GM12878 (cell line): Measurements from ENCODE around the gene S100P. TPM values are rescaled to one million over a fixed set of nuclear protein-coding genes. Genes with fewer than 3 reads are reported as not detected.

ENCODE experiments used
- ATAC-seq: fragments of 200-7000 bp; cut with Tn5 transposase; 3 replicates; pipeline ENCODE4 v1.9.1; 2020; ENCODE audit warnings: mild to moderate bottlenecking, moderate library complexity
- BruUV-seq: library from RNA; stranded (reverse); fragments of 400-500 nt; replicated peaks from 2 replicates; lab custom pipeline; 2021; lab: Mats Ljungman, UMichigan
- CTCF ChIA-PET: fragments of 300-600 bp; sonication (Branson Sonifier 250); formaldehyde crosslinking; extraction: SDS; loops from one replicate; lab custom pipeline; 2021; ENCODE audit warnings: inconsistent platforms; lab: Yijun Ruan, JAX
- POLR2A ChIA-PET: fragments of 350-600 bp; formaldehyde crosslinking; extraction: SDS; loops from one replicate; lab custom pipeline; 2021; ENCODE audit warnings: inconsistent platforms; lab: Charles Lee
- RAD21 ChIA-PET: fragments of 300-600 bp; sonication (Branson Sonifier 250); formaldehyde crosslinking; loops from one replicate; lab custom pipeline; 2023; ENCODE audit warnings: antibody characterized with exemption; ENCODE audit not compliant: unreplicated experiment; lab: Charles Lee
- SMC1A ChIA-PET: fragments of 300-600 bp; sonication (Branson Sonifier 250); formaldehyde crosslinking; loops from one replicate; lab custom pipeline; 2023; ENCODE audit not compliant: unreplicated experiment, uncharacterized antibody; lab: Charles Lee
- DNase-seq: peaks from one replicate; pipeline ENCODE4 v3.0.0-alpha.2; 2011; ENCODE audit warnings: low read depth, low spot score
- FAIRE-seq: peaks from 3 replicates; lab custom pipeline; 2011; peaks lifted over from hg19 to GRCh38; lab: Jason Lieb, UNC
- H2AFZ ChIP-seq: 2 replicates; pipeline ENCODE4 v1.6.0; 2011; ENCODE audit warnings: low read depth, low read length, control low read depth; ENCODE audit not compliant: control insufficient read depth
- H3K27ac ChIP-seq: 2 replicates; pipeline ENCODE4 v1.5.1; 2011; ENCODE audit warnings: control low read depth; ENCODE audit not compliant: control insufficient read depth, insufficient read depth
- H3K27me3 ChIP-seq, 2 experiments: replicated peaks in 1 of 2; 2 replicates each; pipeline versions ENCODE4 v1.6.0 to v1.6.1; 2011; ENCODE audit warnings: low read length in 1 of 2; ENCODE audit not compliant: control insufficient read depth in 2 of 2, insufficient read depth in 2 of 2
- H3K36me3 ChIP-seq, 2 experiments: 2 replicates each; pipeline ENCODE4 v1.5.1; 2011; ENCODE audit warnings: low read length in 1 of 2; ENCODE audit not compliant: control insufficient read depth in 2 of 2, insufficient read depth in 2 of 2
- H3K4me1 ChIP-seq: 2 replicates; pipeline ENCODE4 v1.6.1; 2011; ENCODE audit warnings: mild to moderate bottlenecking, low read length, moderate library complexity, mixed read lengths; ENCODE audit not compliant: control insufficient read depth, insufficient read depth
- H3K4me2 ChIP-seq: 2 replicates; pipeline ENCODE4 v1.6.0; 2011; ENCODE audit warnings: control low read depth; ENCODE audit not compliant: control insufficient read depth, insufficient read depth
- H3K4me3 ChIP-seq: fragments of 200-600 bp; sonication (generic); 2 replicates; pipeline ENCODE4 v1.5.1; 2016
- H3K79me2 ChIP-seq: 2 replicates; pipeline ENCODE4 v1.6.0; 2011; ENCODE audit warnings: low read length; ENCODE audit not compliant: control insufficient read depth, insufficient read depth
- H3K9ac ChIP-seq: 2 replicates; pipeline ENCODE4 v1.8.0; 2011; ENCODE audit warnings: low read length, control low read depth, mixed read lengths; ENCODE audit not compliant: control insufficient read depth, insufficient read depth
- H3K9me3 ChIP-seq: replicated peaks from 3 replicates; pipeline ENCODE4 v1.5.1; 2011; ENCODE audit warnings: mild to moderate bottlenecking, low read length; ENCODE audit not compliant: control insufficient read depth, insufficient read depth
- H4K20me1 ChIP-seq: 2 replicates; pipeline ENCODE4 v1.6.0; 2011; ENCODE audit not compliant: control insufficient read depth, insufficient read depth
- CBX5 ChIP-seq: sonication (generic); IDR thresholded peaks from 2 replicates; pipeline ENCODE4 v1.6.1; 2016; ENCODE audit warnings: low read depth, moderate library complexity, mild to moderate bottlenecking, inconsistent platforms
- CEBPB ChIP-seq, 2 experiments: fragments of 150-350 bp in 1 of 2; IDR thresholded peaks; 2 replicates each; pipeline ENCODE4 v1.6.1; 2012 to 2014; ENCODE audit warnings: low read depth in 2 of 2, low read length in 2 of 2, borderline replicate concordance in 1 of 2, inconsistent platforms in 1 of 2
- NR2C1 ChIP-seq: fragments of 450-650 bp; IDR thresholded peaks from 2 replicates; pipeline ENCODE4 v1.6.1; 2017; ENCODE audit warnings: antibody characterized with exemption, mild to moderate bottlenecking, moderate library complexity
- TBL1XR1 ChIP-seq: IDR thresholded peaks from 2 replicates; pipeline ENCODE4 v1.6.1; 2012; ENCODE audit warnings: low read depth, low read length, improper control_type of control experiment
- WGBS: methylation state at CpG from one replicate; pipeline ENCODE4 v1.1.6; 2016; ENCODE audit warnings: low lambda C conversion rate; ENCODE audit not compliant: insufficient replicate concordance, insufficient coverage; ENCODE audit errors: missing lambda C conversion rate; 5-methylcytosine and 5-hydroxymethylcytosine counted together
- in situ Hi-C: fragments of 300-500 bp; cut with MboI; formaldehyde crosslinking; loops from 9 replicates; pipeline ENCODE4 v1.14.3; 2018; ENCODE audit warnings: mixed read lengths
- intact Hi-C: fragments of 100-400 bp; cut with micrococcal nuclease; formaldehyde crosslinking; loops from one replicate; pipeline ENCODE4 v1.14.2; 2022; ENCODE audit not compliant: unreplicated experiment
- polyA plus RNA-seq, 11 experiments: library from polyadenylated mRNA; depleted of rRNA in 4 of 11; unstranded in 6 of 11; stranded (reverse) in 5 of 11; fragments of >200 nt; fragmentation: Nextera tagmentation in 4 of 11; fragmentation: Illumina TruSeq in 1 of 11; extraction: Ambion mirVana in 4 of 11; extraction: Trizol in 1 of 11; gene quantifications; 1 replicate in 1 of 11; 2 replicates in 10 of 11; pipeline versions ENCODE4 v1.2.1 to v1.2.3, GENCODE V29; 2011 to 2016; ENCODE audit warnings: inconsistent platforms in 2 of 11, missing spikeins in 2 of 11, low read depth in 1 of 11
- total RNA-seq, 4 experiments: library from RNA; depleted of rRNA in 3 of 4; stranded (reverse); fragments of >200 nt in 3 of 4; fragmentation: Illumina TruSeq in 1 of 4; extraction: Trizol in 1 of 4; gene quantifications; 2 replicates each; pipeline versions ENCODE4 v1.2.1 to v1.2.3, GENCODE V29; 2013 to 2021
- TF ChIP-seq, protein P1 (sequence below): fragments of 450-650 bp; IDR thresholded peaks from 2 replicates; pipeline ENCODE4 v1.6.1; 2017; ENCODE audit warnings: borderline replicate concordance
- TF ChIP-seq, protein P2 (sequence below): fragments of 450-650 bp; IDR thresholded peaks from 2 replicates; pipeline ENCODE4 v1.6.1; 2018; ENCODE audit warnings: mild to moderate bottlenecking, low read depth, moderate library complexity; ENCODE audit not compliant: partially characterized antibody

Gene S100P
- total and polyA plus RNA-seq, 10 of the 15 experiments (the other 5 are each of a cell fraction or from before 2014, with no cell fraction given): 0.90 TPM; not detected in 9

GRCh38 chr4:6734165-6734786 is 40.6 kb downstream of the S100P start (continued):
- no peak for TF ChIP-seq NR2C1
- TF ChIP-seq, protein P1, sequence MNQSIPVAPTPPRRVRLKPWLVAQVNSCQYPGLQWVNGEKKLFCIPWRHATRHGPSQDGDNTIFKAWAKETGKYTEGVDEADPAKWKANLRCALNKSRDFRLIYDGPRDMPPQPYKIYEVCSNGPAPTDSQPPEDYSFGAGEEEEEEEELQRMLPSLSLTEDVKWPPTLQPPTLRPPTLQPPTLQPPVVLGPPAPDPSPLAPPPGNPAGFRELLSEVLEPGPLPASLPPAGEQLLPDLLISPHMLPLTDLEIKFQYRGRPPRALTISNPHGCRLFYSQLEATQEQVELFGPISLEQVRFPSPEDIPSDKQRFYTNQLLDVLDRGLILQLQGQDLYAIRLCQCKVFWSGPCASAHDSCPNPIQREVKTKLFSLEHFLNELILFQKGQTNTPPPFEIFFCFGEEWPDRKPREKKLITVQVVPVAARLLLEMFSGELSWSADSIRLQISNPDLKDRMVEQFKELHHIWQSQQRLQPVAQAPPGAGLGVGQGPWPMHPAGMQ: no peak
- TF ChIP-seq TBL1XR1: no peak
- TF ChIP-seq, protein P2, sequence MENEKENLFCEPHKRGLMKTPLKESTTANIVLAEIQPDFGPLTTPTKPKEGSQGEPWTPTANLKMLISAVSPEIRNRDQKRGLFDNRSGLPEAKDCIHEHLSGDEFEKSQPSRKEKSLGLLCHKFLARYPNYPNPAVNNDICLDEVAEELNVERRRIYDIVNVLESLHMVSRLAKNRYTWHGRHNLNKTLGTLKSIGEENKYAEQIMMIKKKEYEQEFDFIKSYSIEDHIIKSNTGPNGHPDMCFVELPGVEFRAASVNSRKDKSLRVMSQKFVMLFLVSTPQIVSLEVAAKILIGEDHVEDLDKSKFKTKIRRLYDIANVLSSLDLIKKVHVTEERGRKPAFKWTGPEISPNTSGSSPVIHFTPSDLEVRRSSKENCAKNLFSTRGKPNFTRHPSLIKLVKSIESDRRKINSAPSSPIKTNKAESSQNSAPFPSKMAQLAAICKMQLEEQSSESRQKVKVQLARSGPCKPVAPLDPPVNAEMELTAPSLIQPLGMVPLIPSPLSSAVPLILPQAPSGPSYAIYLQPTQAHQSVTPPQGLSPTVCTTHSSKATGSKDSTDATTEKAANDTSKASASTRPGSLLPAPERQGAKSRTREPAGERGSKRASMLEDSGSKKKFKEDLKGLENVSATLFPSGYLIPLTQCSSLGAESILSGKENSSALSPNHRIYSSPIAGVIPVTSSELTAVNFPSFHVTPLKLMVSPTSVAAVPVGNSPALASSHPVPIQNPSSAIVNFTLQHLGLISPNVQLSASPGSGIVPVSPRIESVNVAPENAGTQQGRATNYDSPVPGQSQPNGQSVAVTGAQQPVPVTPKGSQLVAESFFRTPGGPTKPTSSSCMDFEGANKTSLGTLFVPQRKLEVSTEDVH: no peak
- TF ChIP-seq CEBPB (IDR thresholded peaks at IDR 0.05; ENCODE audit: borderline replicate concordance in 1 of 2, low read depth in 2 of 2, low read length in 2 of 2): no peak

GRCh38 chr4:6739920-6740319 is 46.2 kb downstream of the S100P start:
- ATAC-seq (no peak), DNase-seq (no peak)
- H3K4me1 ChIP-seq: peaks cover 10% of the 10 kb centered on the region
- no TSS peak for BruUV-seq
- no peak overlapping the region for H2AFZ ChIP-seq
- in situ Hi-C loops: no loop called here
- WGBS: 60% methylated on average over 4 of the region's 4 CpGs
- H3K36me3 ChIP-seq: no peaks in the 10 kb centered on the region
- no peak overlapping the region for H3K27ac ChIP-seq
- SMC1A ChIA-PET: no interaction called here
- POLR2A ChIA-PET: no interaction called here
- H3K9ac ChIP-seq: no peak overlapping the region
- H4K20me1 ChIP-seq: no peaks in the 10 kb centered on the region
- CTCF ChIA-PET: interaction anchor here (1.0 kb wide), 1 partner anchor 134 kb away, joined by 3 read pairs; no protein-coding TSS in a partner anchor
- H3K4me3 ChIP-seq: no peak overlapping the region
- intact Hi-C loops: no loop called here
- H3K79me2 ChIP-seq: no peaks in the 10 kb centered on the region
- H3K4me2 ChIP-seq: no peak overlapping the region
- no peak for TF ChIP-seq CBX5
- TF ChIP-seq, all 136 proteins: peak for 0
- no peak for FAIRE-seq
- RAD21 ChIA-PET: no interaction called here
- no peaks in the 10 kb centered on the region; the same call in 2 of the 3 replicates for H3K9me3 ChIP-seq
- H3K27me3 ChIP-seq: no peaks in the 10 kb centered on the region; a peak in 1 of 4 replicates
